HEK293 (cell line): ENCODE results near the gene CORO1A.

Source experiments
- OSR2 ChIP-seq: fragments of 450-650 bp; formaldehyde crosslinking; IDR thresholded peaks from 2 replicates; pipeline ENCODE4 v1.5.1; 2016; ENCODE audit warnings: missing biosample characterization, missing genetic modification characterization
- REST ChIP-seq: fragments of 450-650 bp; formaldehyde crosslinking; IDR thresholded peaks from 2 replicates; pipeline ENCODE4 v1.5.1; 2016; ENCODE audit warnings: missing biosample characterization, missing genetic modification characterization
- TCF7L2 ChIP-seq: IDR thresholded peaks from 2 replicates; pipeline ENCODE4 v1.6.1; 2011; ENCODE audit warnings: low read depth, mild to moderate bottlenecking, inconsistent platforms, low read length, moderate library complexity, borderline replicate concordance
- ZNF266 ChIP-seq: fragments of 450-650 bp; formaldehyde crosslinking; IDR thresholded peaks from 2 replicates; pipeline ENCODE4 v1.5.1; 2016; ENCODE audit warnings: missing biosample characterization, missing genetic modification characterization, low read depth
- TF ChIP-seq, protein P1 (sequence below): fragments of 450-650 bp; formaldehyde crosslinking; IDR thresholded peaks from 2 replicates; pipeline ENCODE4 v1.5.1; 2016; ENCODE audit warnings: missing biosample characterization, missing genetic modification characterization

GRCh38 chr16:30173054-30173453, 10.3 kb upstream of the CORO1A start:
- TF ChIP-seq TCF7L2: no peak
- TF ChIP-seq OSR2 (tag by site-specific recombination): no peak
- no peak for TF ChIP-seq ZNF266 (tag by site-specific recombination)
- TF ChIP-seq REST: no peak
- TF ChIP-seq, protein P1, sequence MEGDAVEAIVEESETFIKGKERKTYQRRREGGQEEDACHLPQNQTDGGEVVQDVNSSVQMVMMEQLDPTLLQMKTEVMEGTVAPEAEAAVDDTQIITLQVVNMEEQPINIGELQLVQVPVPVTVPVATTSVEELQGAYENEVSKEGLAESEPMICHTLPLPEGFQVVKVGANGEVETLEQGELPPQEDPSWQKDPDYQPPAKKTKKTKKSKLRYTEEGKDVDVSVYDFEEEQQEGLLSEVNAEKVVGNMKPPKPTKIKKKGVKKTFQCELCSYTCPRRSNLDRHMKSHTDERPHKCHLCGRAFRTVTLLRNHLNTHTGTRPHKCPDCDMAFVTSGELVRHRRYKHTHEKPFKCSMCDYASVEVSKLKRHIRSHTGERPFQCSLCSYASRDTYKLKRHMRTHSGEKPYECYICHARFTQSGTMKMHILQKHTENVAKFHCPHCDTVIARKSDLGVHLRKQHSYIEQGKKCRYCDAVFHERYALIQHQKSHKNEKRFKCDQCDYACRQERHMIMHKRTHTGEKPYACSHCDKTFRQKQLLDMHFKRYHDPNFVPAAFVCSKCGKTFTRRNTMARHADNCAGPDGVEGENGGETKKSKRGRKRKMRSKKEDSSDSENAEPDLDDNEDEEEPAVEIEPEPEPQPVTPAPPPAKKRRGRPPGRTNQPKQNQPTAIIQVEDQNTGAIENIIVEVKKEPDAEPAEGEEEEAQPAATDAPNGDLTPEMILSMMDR (tag by site-specific recombination): no peak
